Measurements from ENCODE around the gene GALNT2. TPM values are rescaled to one million over a fixed set of nuclear protein-coding genes. Genes with fewer than 3 reads are reported as not detected.
A peak's percentile ranks its signal among the peaks of the same experiment; 100 is the strongest.

The GALNT2 gene
- polyA plus RNA-seq, 3 donors: 19.6 to 25.6 (median 23.4) TPM

- peak overlapping the region; percentile 55 for H3K9ac ChIP-seq (ENCODE audit: insufficient read depth, low read length, poor library complexity, severe bottlenecking)
- H2AFZ ChIP-seq (ENCODE audit: insufficient read depth, low read depth, low read length, poor library complexity, severe bottlenecking): peak overlapping the region; percentile 62
These were observed 78.5 kb downstream of the GALNT2 start for GRCh38 chr1:230145505-230145899.

GRCh38 chr1:230145953-230146476 is 79.0 kb downstream of the GALNT2 start:
- H3K27me3 ChIP-seq (ENCODE audit: control insufficient read depth in 2 of 2, insufficient read depth in 2 of 2, low read length in 2 of 2): no peaks in the 10 kb centered on the region
- peak overlapping the region; percentile 25 to 68 (median 46) for H3K4me3 ChIP-seq (replicated peaks in 1 of 3; ENCODE audit: low read depth in 2 of 3, low read length in 3 of 3)
- H3K79me2 ChIP-seq (ENCODE audit: insufficient read depth, low read length): peaks cover 88% of the 10 kb centered on the region
- peak; percentile 59 to 73 (median 66) for DNase-seq
- no peak for TF ChIP-seq CTCF (IDR thresholded peaks at IDR 0.05)
- Mint-ChIP-seq H3K27me3 (ENCODE audit: low read depth in 3 of 3) (no peaks in the 10 kb centered on the region), H3K4me3 (peak overlapping the region; percentile 84 to 93), H3K4me1 (peaks cover 86% of the 10 kb centered on the region), H3K9me3 (no peaks in the 10 kb centered on the region), H3K27ac (peak overlapping the region; percentile 92 to 99 (median 98)), H3K36me3 (peaks cover 2 to 5% of the 10 kb centered on the region in 2 donors)
- H3K4me1 ChIP-seq (ENCODE audit: control insufficient read depth in 1 of 2, insufficient read depth in 2 of 2, low read length in 2 of 2): peaks cover 75 to 84% of the 10 kb centered on the region in 2 donors
- H3K27ac ChIP-seq (ENCODE audit: low read depth in 1 of 2, low read length in 2 of 2): peak overlapping the region; percentile 80 to 88
- H3K9me3 ChIP-seq (replicated peaks in 1 of 2; ENCODE audit: control insufficient read depth in 1 of 2, insufficient read depth in 1 of 2, low read length in 2 of 2): no peaks in the 10 kb centered on the region
- WGBS (ENCODE audit: insufficient coverage): 0% methylated on average over 2 of the region's 7 CpGs
- H4K20me1 ChIP-seq (ENCODE audit: insufficient read depth, low read length): no peaks in the 10 kb centered on the region
- peak overlapping the region; percentile 55 for H3K9ac ChIP-seq (ENCODE audit: insufficient read depth, low read length, poor library complexity, severe bottlenecking)
- H3K4me2 ChIP-seq (replicated peaks; ENCODE audit: extremely low read depth, low read length, poor library complexity, severe bottlenecking): peak overlapping the region; percentile 82
- H3K36me3 ChIP-seq (replicated peaks in 1 of 2; ENCODE audit: control insufficient read depth in 1 of 2, insufficient read depth in 2 of 2, low read length in 2 of 2): no peaks in the 10 kb centered on the region
- intact Hi-C loops (cut with micrococcal nuclease): loop anchor here in 1 of 2 donors (5.0 kb wide), 2 partner anchors 39 to 41 kb away; no protein-coding TSS in a partner anchor
- H2AFZ ChIP-seq (ENCODE audit: insufficient read depth, low read depth, low read length, poor library complexity, severe bottlenecking): peak overlapping the region; percentile 62

More at GRCh38 chr1:230145505-230145899, 78.5 kb downstream of the GALNT2 start:
- no peak for DNase-seq
- H3K27ac Mint-ChIP-seq: peak overlapping the region; percentile 92 to 99 (median 98)
- peaks cover 83% of the 10 kb centered on the region for H3K4me1 Mint-ChIP-seq
- Histone ChIP-seq H4K20me1 (ENCODE audit: insufficient read depth, low read length) (peaks cover 1% of the 10 kb centered on the region), H3K4me3 (replicated peaks in 1 of 3; ENCODE audit: low read depth in 2 of 3, low read length in 3 of 3) (peak overlapping the region; percentile 25 to 68 (median 46)), H3K4me2 (replicated peaks; ENCODE audit: extremely low read depth, low read length, poor library complexity, severe bottlenecking) (peak overlapping the region; percentile 82), H3K4me1 (ENCODE audit: control insufficient read depth in 1 of 2, insufficient read depth in 2 of 2, low read length in 2 of 2) (peaks cover 70 to 81% of the 10 kb centered on the region in 2 donors), H3K79me2 (ENCODE audit: insufficient read depth, low read length) (peaks cover 88% of the 10 kb centered on the region), H3K9me3 (replicated peaks in 1 of 2; ENCODE audit: control insufficient read depth in 1 of 2, insufficient read depth in 1 of 2, low read length in 2 of 2) (no peaks in the 10 kb centered on the region), H3K27me3 (ENCODE audit: control insufficient read depth in 2 of 2, insufficient read depth in 2 of 2, low read length in 2 of 2) (no peaks in the 10 kb centered on the region), H3K36me3 (replicated peaks in 1 of 2; ENCODE audit: control insufficient read depth in 1 of 2, insufficient read depth in 2 of 2, low read length in 2 of 2) (no peaks in the 10 kb centered on the region), H3K27ac (ENCODE audit: low read depth in 1 of 2, low read length in 2 of 2) (peak overlapping the region; percentile 80 to 88)
- H3K36me3 Mint-ChIP-seq: peaks cover 2 to 5% of the 10 kb centered on the region in 2 donors
- no peaks in the 10 kb centered on the region for H3K27me3 Mint-ChIP-seq (ENCODE audit: low read depth in 3 of 3)
- no peak for TF ChIP-seq CTCF (IDR thresholded peaks at IDR 0.05)
- peak overlapping the region; percentile 84 to 93 for H3K4me3 Mint-ChIP-seq
- 20% methylated on average over 6 of the region's 8 CpGs for WGBS (ENCODE audit: insufficient coverage)
- intact Hi-C loops (cut with micrococcal nuclease): loop anchor here in 1 of 2 donors (5.0 kb wide), 2 partner anchors 38 to 42 kb away; no protein-coding TSS in a partner anchor
- H3K9me3 Mint-ChIP-seq: no peaks in the 10 kb centered on the region

All from CD14-positive monocyte (primary cell).